ENCODE measurements around the gene CAPN13. TPM values are rescaled to one million over a fixed set of nuclear protein-coding genes. Genes with fewer than 3 reads are reported as not detected.

Gene CAPN13
- total and polyA plus RNA-seq, 2 of the 4 experiments (the other 2 are of a cell fraction): not detected

DNA sequence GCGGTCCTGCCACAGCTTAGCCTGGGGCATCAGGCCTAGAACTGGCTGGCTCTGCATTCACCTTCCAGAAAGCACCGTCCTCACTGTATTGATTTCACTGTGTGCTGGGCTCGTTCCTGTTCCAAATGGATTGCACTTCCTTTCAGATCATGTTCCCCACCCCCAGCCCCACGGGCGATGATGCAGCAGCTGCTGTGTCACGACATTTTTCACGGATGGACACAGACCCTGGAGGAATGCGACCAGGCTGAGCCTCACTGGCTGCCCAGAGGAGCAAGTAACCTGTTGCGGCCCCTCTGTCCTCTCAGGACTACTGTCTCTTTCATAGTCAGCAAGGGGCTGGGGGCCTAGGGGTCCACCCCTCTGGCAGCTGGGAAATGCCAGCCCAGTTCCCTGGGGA is 50.3 kb downstream of the CAPN13 start:
- POLR2A ChIA-PET (ENCODE audit: unreplicated experiment): no interaction called here

More for the DNA sequence above, 50.3 kb downstream of the CAPN13 start:
- H3K36me3 ChIP-seq (ENCODE audit: control insufficient read depth, insufficient read depth, low read length): no peaks in the 10 kb centered on the region
- H4K5ac ChIP-seq (ENCODE audit: low read depth, low read length): no peak overlapping the region
- H3K14ac ChIP-seq (replicated peaks; ENCODE audit: low read depth, low read length): no peak overlapping the region
- BruUV-seq (replicated peaks): no TSS peak
- no peak overlapping the region for H3K9ac ChIP-seq (ENCODE audit: low read depth, low read length)
- no peaks in the 10 kb centered on the region for H3K79me1 ChIP-seq (ENCODE audit: low read depth in 1 of 2, low read length in 2 of 2)
- H3K9me1 ChIP-seq (ENCODE audit: insufficient read depth, low read length): no peaks in the 10 kb centered on the region
- H2BK120ac ChIP-seq (ENCODE audit: low read depth, low read length): no peak overlapping the region
- no peak overlapping the region for H3K23ac ChIP-seq (ENCODE audit: low read depth, low read length)
- H2AK5ac ChIP-seq (ENCODE audit: low read depth, low read length): no peak overlapping the region
- no peak for TF ChIP-seq RAD21 (IDR thresholded peaks at IDR 0.05; ENCODE audit: low read length)
- TF ChIP-seq NFE2L2 (IDR thresholded peaks at IDR 0.05; ENCODE audit: low read depth, low read length): no peak
- TF ChIP-seq, protein P1, sequence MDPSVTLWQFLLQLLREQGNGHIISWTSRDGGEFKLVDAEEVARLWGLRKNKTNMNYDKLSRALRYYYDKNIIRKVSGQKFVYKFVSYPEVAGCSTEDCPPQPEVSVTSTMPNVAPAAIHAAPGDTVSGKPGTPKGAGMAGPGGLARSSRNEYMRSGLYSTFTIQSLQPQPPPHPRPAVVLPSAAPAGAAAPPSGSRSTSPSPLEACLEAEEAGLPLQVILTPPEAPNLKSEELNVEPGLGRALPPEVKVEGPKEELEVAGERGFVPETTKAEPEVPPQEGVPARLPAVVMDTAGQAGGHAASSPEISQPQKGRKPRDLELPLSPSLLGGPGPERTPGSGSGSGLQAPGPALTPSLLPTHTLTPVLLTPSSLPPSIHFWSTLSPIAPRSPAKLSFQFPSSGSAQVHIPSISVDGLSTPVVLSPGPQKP (IDR thresholded peaks at IDR 0.05; ENCODE audit: borderline replicate concordance, low read depth, low read length): no peak
- no peak for TF ChIP-seq BHLHE40 (IDR thresholded peaks at IDR 0.05; ENCODE audit: low read depth, low read length)
- TF ChIP-seq CEBPB (IDR thresholded peaks at IDR 0.05; ENCODE audit: low read depth, low read length): no peak
- no peak for TF ChIP-seq POLR2A (IDR thresholded peaks at IDR 0.05; ENCODE audit: low read depth, low read length)
- TF ChIP-seq RFX5 (IDR thresholded peaks at IDR 0.05; ENCODE audit: low read depth, low read length): no peak
- TF ChIP-seq SMC3 (IDR thresholded peaks at IDR 0.05; ENCODE audit: low read depth, low read length): no peak
- TF ChIP-seq, protein P2, sequence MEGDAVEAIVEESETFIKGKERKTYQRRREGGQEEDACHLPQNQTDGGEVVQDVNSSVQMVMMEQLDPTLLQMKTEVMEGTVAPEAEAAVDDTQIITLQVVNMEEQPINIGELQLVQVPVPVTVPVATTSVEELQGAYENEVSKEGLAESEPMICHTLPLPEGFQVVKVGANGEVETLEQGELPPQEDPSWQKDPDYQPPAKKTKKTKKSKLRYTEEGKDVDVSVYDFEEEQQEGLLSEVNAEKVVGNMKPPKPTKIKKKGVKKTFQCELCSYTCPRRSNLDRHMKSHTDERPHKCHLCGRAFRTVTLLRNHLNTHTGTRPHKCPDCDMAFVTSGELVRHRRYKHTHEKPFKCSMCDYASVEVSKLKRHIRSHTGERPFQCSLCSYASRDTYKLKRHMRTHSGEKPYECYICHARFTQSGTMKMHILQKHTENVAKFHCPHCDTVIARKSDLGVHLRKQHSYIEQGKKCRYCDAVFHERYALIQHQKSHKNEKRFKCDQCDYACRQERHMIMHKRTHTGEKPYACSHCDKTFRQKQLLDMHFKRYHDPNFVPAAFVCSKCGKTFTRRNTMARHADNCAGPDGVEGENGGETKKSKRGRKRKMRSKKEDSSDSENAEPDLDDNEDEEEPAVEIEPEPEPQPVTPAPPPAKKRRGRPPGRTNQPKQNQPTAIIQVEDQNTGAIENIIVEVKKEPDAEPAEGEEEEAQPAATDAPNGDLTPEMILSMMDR (conservative IDR thresholded peaks at IDR 0.05; ENCODE audit: low read depth, low read length): no peak
- no peak for TF ChIP-seq MAZ (IDR thresholded peaks at IDR 0.05; ENCODE audit: borderline replicate concordance, low read depth, low read length)
- no peak for TF ChIP-seq RCOR1 (IDR thresholded peaks at IDR 0.05; ENCODE audit: insufficient replicate concordance, low read length)
- H3K4me3 ChIP-seq (ENCODE audit: insufficient read depth, low read depth, low read length): no peak overlapping the region
- no peaks in the 10 kb centered on the region for H3K9me3 ChIP-seq (ENCODE audit: control insufficient read depth, insufficient read depth, low read length)
- no peak overlapping the region for H3K4me2 ChIP-seq (ENCODE audit: low read depth, low read length)
- no peak overlapping the region for H3K56ac ChIP-seq (ENCODE audit: extremely low read depth, insufficient read depth, low read length)
- H3K18ac ChIP-seq (ENCODE audit: low read depth, low read length): no peak overlapping the region
- H2BK20ac ChIP-seq (ENCODE audit: low read depth, low read length): no peak overlapping the region
- peaks cover 16% of the 10 kb centered on the region for H3K27me3 ChIP-seq (ENCODE audit: control insufficient read depth, insufficient read depth, low read length)
- H2AFZ ChIP-seq (replicated peaks; ENCODE audit: low read length, poor library complexity): no peak overlapping the region
- no peak overlapping the region for H4K91ac ChIP-seq (ENCODE audit: insufficient read depth, low read depth, low read length)
- H3K4ac ChIP-seq (ENCODE audit: low read depth, low read length): no peak overlapping the region
- CTCF ChIA-PET: no interaction called here
- no peak overlapping the region for H2BK15ac ChIP-seq (ENCODE audit: low read depth, low read length)
- H4K8ac ChIP-seq (ENCODE audit: low read depth in 2 of 2, low read length in 2 of 2): no peak overlapping the region
- ATAC-seq (ENCODE audit: low read depth) (no peak), DNase-seq (no peak)
- in situ Hi-C loops (cut with MboI; ENCODE audit: low sequenced_read_pairs): no loop called here
- no peak overlapping the region for H2AK9ac ChIP-seq (replicated peaks; ENCODE audit: low read depth, low read length, poor library complexity)
- H3K4me1 ChIP-seq (ENCODE audit: control insufficient read depth, insufficient read depth, low read length): no peaks in the 10 kb centered on the region
- WGBS, 2 experiments (ENCODE audit: extremely low coverage in 2 of 2, insufficient read length in 1 of 2): 75% methylated on average over 6 of the region's 9 CpGs; no CpG with 5 or more reads in 1 of the 2 experiments
- intact Hi-C loops (cut with micrococcal nuclease): no loop called here
- no peak overlapping the region for H2BK5ac ChIP-seq (ENCODE audit: low read depth, low read length, poor library complexity, severe bottlenecking)
- no peak overlapping the region for H3K27ac ChIP-seq (ENCODE audit: insufficient read depth, low read length)
- dilution Hi-C loops (cut with HindIII; ENCODE audit: low sequenced_read_pairs, unreplicated experiment): no loop called here
- no peaks in the 10 kb centered on the region for H4K20me1 ChIP-seq (ENCODE audit: insufficient read depth, low read length)
